Measurements from ENCODE around the gene CXCR1.

DNA sequence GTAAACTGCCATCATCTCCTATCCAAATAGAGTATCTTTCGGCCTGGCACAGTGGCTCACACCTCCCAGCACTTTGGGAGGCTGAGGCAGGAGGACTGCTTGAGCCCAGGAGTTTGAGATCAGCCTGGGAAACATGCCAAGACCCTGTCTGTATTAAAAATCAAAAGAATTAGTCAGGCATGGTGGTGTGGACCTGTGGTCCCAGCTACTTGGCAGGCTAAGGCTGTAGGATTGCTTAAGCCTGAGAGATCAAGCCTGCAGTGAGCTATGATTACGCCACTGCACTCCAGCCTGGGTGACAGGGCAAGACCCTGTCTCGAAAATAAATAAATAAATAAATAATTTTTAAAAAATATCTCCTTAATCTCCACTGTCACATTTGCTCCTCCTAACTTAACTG, 35.5 kb upstream of the CXCR1 start:
- TF ChIP-seq, protein P1, sequence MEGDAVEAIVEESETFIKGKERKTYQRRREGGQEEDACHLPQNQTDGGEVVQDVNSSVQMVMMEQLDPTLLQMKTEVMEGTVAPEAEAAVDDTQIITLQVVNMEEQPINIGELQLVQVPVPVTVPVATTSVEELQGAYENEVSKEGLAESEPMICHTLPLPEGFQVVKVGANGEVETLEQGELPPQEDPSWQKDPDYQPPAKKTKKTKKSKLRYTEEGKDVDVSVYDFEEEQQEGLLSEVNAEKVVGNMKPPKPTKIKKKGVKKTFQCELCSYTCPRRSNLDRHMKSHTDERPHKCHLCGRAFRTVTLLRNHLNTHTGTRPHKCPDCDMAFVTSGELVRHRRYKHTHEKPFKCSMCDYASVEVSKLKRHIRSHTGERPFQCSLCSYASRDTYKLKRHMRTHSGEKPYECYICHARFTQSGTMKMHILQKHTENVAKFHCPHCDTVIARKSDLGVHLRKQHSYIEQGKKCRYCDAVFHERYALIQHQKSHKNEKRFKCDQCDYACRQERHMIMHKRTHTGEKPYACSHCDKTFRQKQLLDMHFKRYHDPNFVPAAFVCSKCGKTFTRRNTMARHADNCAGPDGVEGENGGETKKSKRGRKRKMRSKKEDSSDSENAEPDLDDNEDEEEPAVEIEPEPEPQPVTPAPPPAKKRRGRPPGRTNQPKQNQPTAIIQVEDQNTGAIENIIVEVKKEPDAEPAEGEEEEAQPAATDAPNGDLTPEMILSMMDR (IDR thresholded peaks at IDR 0.05) = no peak
- TF ChIP-seq POLR2A (IDR thresholded peaks at IDR 0.05) = no peak
